ENCODE measurements around the gene TMEM181.
"Not testable (repeated sequence)": the region's sequence is repeated elsewhere in the genome, so short reads cannot be mapped to it uniquely, and the experiment has no call there.

The TMEM181 gene

GRCh38 chr6:158559895-158560835 is at the start of gene TMEM181:
Gene TMEM181 (plus strand): TSS chr6:158560091. CDS start chr6:158560225, 134 bp downstream.
- peak; percentile 70 to 76 for DNase-seq

- DNase-seq: no peak
Measured at GRCh38 chr6:158512809-158513208, 47.1 kb upstream of the TMEM181 start.

GRCh38 chr6:158514176-158514575 is 45.7 kb upstream of the TMEM181 start:
- no peak for DNase-seq

- DNase-seq: no peak
Measured at GRCh38 chr6:158514991-158515390, 44.9 kb upstream of the TMEM181 start.

- no peak for DNase-seq
Measured at GRCh38 chr6:158516098-158516497, 43.8 kb upstream of the TMEM181 start.

- no peak for DNase-seq
Measured at GRCh38 chr6:158517038-158517437, 42.9 kb upstream of the TMEM181 start.

GRCh38 chr6:158517581-158517980 is 42.3 kb upstream of the TMEM181 start:
- no peak for DNase-seq

- DNase-seq: peak; percentile 43 to 85
Measured at GRCh38 chr6:158518191-158519127, 41.4 kb upstream of the TMEM181 start.

GRCh38 chr6:158519300-158519699 is 40.6 kb upstream of the TMEM181 start:
- no peak for DNase-seq

GRCh38 chr6:158519761-158520160 is 40.1 kb upstream of the TMEM181 start:
- DNase-seq: no peak

GRCh38 chr6:158520975-158521374 is 38.9 kb upstream of the TMEM181 start:
- DNase-seq: not testable (repeated sequence)

- DNase-seq: no peak
Measured at GRCh38 chr6:158521759-158522158, 38.1 kb upstream of the TMEM181 start.

- DNase-seq: no peak
Measured at GRCh38 chr6:158522616-158523015, 37.3 kb upstream of the TMEM181 start.

GRCh38 chr6:158524311-158524710 is 35.6 kb upstream of the TMEM181 start:
- DNase-seq: no peak

- not testable (repeated sequence) for DNase-seq
Measured at GRCh38 chr6:158527858-158528257, 32.0 kb upstream of the TMEM181 start.

GRCh38 chr6:158528826-158529225 is 31.1 kb upstream of the TMEM181 start:
- DNase-seq: no peak

- DNase-seq: no peak
Measured at GRCh38 chr6:158529629-158530028, 30.3 kb upstream of the TMEM181 start.

- DNase-seq: no peak
Measured at GRCh38 chr6:158531566-158531965, 28.3 kb upstream of the TMEM181 start.

- no peak for DNase-seq
Measured at GRCh38 chr6:158531970-158532369, 27.9 kb upstream of the TMEM181 start.

GRCh38 chr6:158536084-158536890 is 23.6 kb upstream of the TMEM181 start:
- peak in 1 of 2 donors; percentile 24 for DNase-seq

- no peak for DNase-seq
Measured at GRCh38 chr6:158536891-158537798, 22.7 kb upstream of the TMEM181 start.

Data from hippocampal formation (tissue), 2 donors.